ENCODE data around the gene PTK6.

PTK6 gene

GRCh38 chr20:63542031-63542559 lies 4.9 kb upstream of the PTK6 start:
- no peak overlapping the region for H4K8ac ChIP-seq (ENCODE audit: low read depth, low read length)
- H3K9ac ChIP-seq (ENCODE audit: low read depth, low read length, poor library complexity), result peak overlapping the region; percentile 44
- no peak overlapping the region for H2BK5ac ChIP-seq (ENCODE audit: low read length)
- H4K91ac ChIP-seq (ENCODE audit: low read depth, low read length, poor library complexity), result no peak overlapping the region
- no peak overlapping the region for H3K4me2 ChIP-seq (ENCODE audit: insufficient read depth, low read length, poor library complexity, severe bottlenecking)
- no peak overlapping the region for H2BK15ac ChIP-seq (ENCODE audit: low read length)
- H3K23ac ChIP-seq (ENCODE audit: low read depth, low read length, poor library complexity), result peak overlapping the region; percentile 68
- H3K4me3 ChIP-seq (ENCODE audit: low read length in 2 of 2), result no peak overlapping the region
- peak overlapping the region; percentile 58 for H2BK12ac ChIP-seq (ENCODE audit: low read length)
- WGBS, 2 donors (ENCODE audit: extremely low coverage in 2 of 2, insufficient read length in 2 of 2, insufficient replicate concordance in 1 of 2), result no CpG with 5 or more reads among the region's 36 CpGs
- H3K27me3 ChIP-seq (ENCODE audit: control insufficient read depth in 3 of 3, insufficient read depth in 3 of 3, low read depth in 1 of 3, low read length in 3 of 3), result peaks cover 0 to 49% (median under 1%) of the 10 kb centered on the region in 3 experiments
- no peak overlapping the region for H2AFZ ChIP-seq (ENCODE audit: low read length)
- no peaks in the 10 kb centered on the region for H3K36me3 ChIP-seq (replicated peaks in 1 of 2; ENCODE audit: control insufficient read depth in 2 of 2, insufficient read depth in 2 of 2, low read length in 2 of 2)
- no peaks in the 10 kb centered on the region for H3K79me1 ChIP-seq (ENCODE audit: low read depth, low read length)
- no peak for DNase-seq (ENCODE audit: low spot score)
- no peak overlapping the region for H3K14ac ChIP-seq (ENCODE audit: low read length)
- H3K18ac ChIP-seq (ENCODE audit: low read length), result peak overlapping the region; percentile 17
- peak overlapping the region; percentile 76 for H2BK120ac ChIP-seq (ENCODE audit: low read depth, low read length)
- no peak overlapping the region for H3K4ac ChIP-seq (ENCODE audit: low read length)
- H3K4me1 ChIP-seq (ENCODE audit: control insufficient read depth in 2 of 2, insufficient read depth in 1 of 2, low read depth in 1 of 2, low read length in 2 of 2), result peaks cover 3 to 10% of the 10 kb centered on the region in 2 donors
- H3K9me3 ChIP-seq (replicated peaks in 1 of 2; ENCODE audit: control insufficient read depth in 2 of 2, insufficient read depth in 1 of 2, low read depth in 1 of 2, low read length in 2 of 2), result no peaks in the 10 kb centered on the region
- H2AK5ac ChIP-seq (ENCODE audit: low read depth, low read length), result peak overlapping the region; percentile 68
- H3K27ac ChIP-seq (replicated peaks; ENCODE audit: low read length), result no peak overlapping the region

- Histone ChIP-seq H2BK12ac (ENCODE audit: low read length) (peak overlapping the region; percentile 94), H2BK120ac (ENCODE audit: low read depth, low read length) (no peak overlapping the region)
- no CpG with 5 or more reads among the region's 28 CpGs for WGBS, 2 donors (ENCODE audit: extremely low coverage in 2 of 2, insufficient read length in 2 of 2, insufficient replicate concordance in 1 of 2)
Measured at GRCh38 chr20:63541371-63541770, 4.2 kb upstream of the PTK6 start.

GRCh38 chr20:63540417-63541186 lies 3.4 kb upstream of the PTK6 start:
- H3K9ac ChIP-seq (ENCODE audit: low read depth, low read length, poor library complexity), result no peak overlapping the region
- H3K18ac ChIP-seq (ENCODE audit: low read length), result peak overlapping the region; percentile 35
- H4K8ac ChIP-seq (ENCODE audit: low read depth, low read length), result no peak overlapping the region
- peaks cover 13 to 14% of the 10 kb centered on the region in 2 donors for H3K4me1 ChIP-seq (ENCODE audit: control insufficient read depth in 2 of 2, insufficient read depth in 1 of 2, low read depth in 1 of 2, low read length in 2 of 2)
- H3K4me2 ChIP-seq (ENCODE audit: insufficient read depth, low read length, poor library complexity, severe bottlenecking), result no peak overlapping the region
- peak overlapping the region; percentile 66 for H3K4ac ChIP-seq (ENCODE audit: low read length)
- H4K91ac ChIP-seq (ENCODE audit: low read depth, low read length, poor library complexity), result peak overlapping the region; percentile 79
- DNase-seq (ENCODE audit: low spot score), result no peak
- no peak overlapping the region for H2BK12ac ChIP-seq (ENCODE audit: low read length)
- H3K4me3 ChIP-seq (ENCODE audit: low read length in 2 of 2), result no peak overlapping the region
- no peaks in the 10 kb centered on the region for H3K36me3 ChIP-seq (replicated peaks in 1 of 2; ENCODE audit: control insufficient read depth in 2 of 2, insufficient read depth in 2 of 2, low read length in 2 of 2)
- peak overlapping the region; percentile 91 for H2BK15ac ChIP-seq (ENCODE audit: low read length)
- no CpG with 5 or more reads among the region's 49 CpGs for WGBS, 2 donors (ENCODE audit: extremely low coverage in 2 of 2, insufficient read length in 2 of 2, insufficient replicate concordance in 1 of 2)
- peak overlapping the region; percentile 82 for H2BK5ac ChIP-seq (ENCODE audit: low read length)
- peak overlapping the region; percentile 36 for H2BK120ac ChIP-seq (ENCODE audit: low read depth, low read length)
- peak overlapping the region; percentile 49 for H2AFZ ChIP-seq (ENCODE audit: low read length)
- no peaks in the 10 kb centered on the region for H3K79me1 ChIP-seq (ENCODE audit: low read depth, low read length)
- H3K23ac ChIP-seq (ENCODE audit: low read depth, low read length, poor library complexity), result peak overlapping the region; percentile 68
- H3K14ac ChIP-seq (ENCODE audit: low read length), result peak overlapping the region; percentile 56
- H3K9me3 ChIP-seq (replicated peaks in 1 of 2; ENCODE audit: control insufficient read depth in 2 of 2, insufficient read depth in 1 of 2, low read depth in 1 of 2, low read length in 2 of 2), result no peaks in the 10 kb centered on the region
- H2AK5ac ChIP-seq (ENCODE audit: low read depth, low read length), result peak overlapping the region; percentile 41
- no peak overlapping the region for H3K27ac ChIP-seq (replicated peaks; ENCODE audit: low read length)
- H3K27me3 ChIP-seq (ENCODE audit: control insufficient read depth in 3 of 3, insufficient read depth in 3 of 3, low read depth in 1 of 3, low read length in 3 of 3), result peaks cover 0 to 35% (median 0%) of the 10 kb centered on the region in 3 experiments

More at GRCh38 chr20:63541371-63541770, 4.2 kb upstream of the PTK6 start:
- no peak overlapping the region for H4K8ac ChIP-seq (ENCODE audit: low read depth, low read length)
- peak overlapping the region; percentile 25 for H3K23ac ChIP-seq (ENCODE audit: low read depth, low read length, poor library complexity)
- peak overlapping the region; percentile 77 for H2AK5ac ChIP-seq (ENCODE audit: low read depth, low read length)
- peak overlapping the region; percentile 58 for H3K18ac ChIP-seq (ENCODE audit: low read length)
- H3K79me1 ChIP-seq (ENCODE audit: low read depth, low read length), result no peaks in the 10 kb centered on the region
- no peak overlapping the region for H3K4me3 ChIP-seq (ENCODE audit: low read length in 2 of 2)
- H3K9ac ChIP-seq (ENCODE audit: low read depth, low read length, poor library complexity), result no peak overlapping the region
- H3K4me1 ChIP-seq (ENCODE audit: control insufficient read depth in 2 of 2, insufficient read depth in 1 of 2, low read depth in 1 of 2, low read length in 2 of 2), result peaks cover 9 to 12% of the 10 kb centered on the region in 2 donors
- no peak overlapping the region for H3K14ac ChIP-seq (ENCODE audit: low read length)
- no peak overlapping the region for H4K91ac ChIP-seq (ENCODE audit: low read depth, low read length, poor library complexity)
- no peak overlapping the region for H3K4me2 ChIP-seq (ENCODE audit: insufficient read depth, low read length, poor library complexity, severe bottlenecking)
- no peak for DNase-seq (ENCODE audit: low spot score)
- H3K36me3 ChIP-seq (replicated peaks in 1 of 2; ENCODE audit: control insufficient read depth in 2 of 2, insufficient read depth in 2 of 2, low read length in 2 of 2), result no peaks in the 10 kb centered on the region
- H3K27me3 ChIP-seq (ENCODE audit: control insufficient read depth in 3 of 3, insufficient read depth in 3 of 3, low read depth in 1 of 3, low read length in 3 of 3), result peaks cover 0 to 43% (median 0%) of the 10 kb centered on the region in 3 experiments
- no peak overlapping the region for H2BK5ac ChIP-seq (ENCODE audit: low read length)
- H2BK15ac ChIP-seq (ENCODE audit: low read length), result peak overlapping the region; percentile 49
- H3K4ac ChIP-seq (ENCODE audit: low read length), result no peak overlapping the region
- H3K9me3 ChIP-seq (replicated peaks in 1 of 2; ENCODE audit: control insufficient read depth in 2 of 2, insufficient read depth in 1 of 2, low read depth in 1 of 2, low read length in 2 of 2), result no peaks in the 10 kb centered on the region
- H3K27ac ChIP-seq (replicated peaks; ENCODE audit: low read length), result no peak overlapping the region
- no peak overlapping the region for H2AFZ ChIP-seq (ENCODE audit: low read length)

All from neuronal stem cell (in vitro differentiated cells).